ENCODE data around the gene LHFPL6.
"Not testable (repeated sequence)": the region's sequence is repeated elsewhere in the genome, so short reads cannot be mapped to it uniquely, and the experiment has no call there.

The LHFPL6 gene

GRCh38 chr13:39345982-39346381, 257.0 kb downstream of the LHFPL6 start:
- no peaks in the 10 kb centered on the region for H3K9me3 ChIP-seq (ENCODE audit: insufficient read depth, low read length, severe bottlenecking)
- TF ChIP-seq CTCF (IDR thresholded peaks at IDR 0.05; ENCODE audit: borderline replicate concordance, extremely low read depth, low read length, poor library complexity, severe bottlenecking) (no peak), EZH2 (IDR thresholded peaks at IDR 0.05; ENCODE audit: borderline replicate concordance, low read depth, low read length, severe bottlenecking) (no peak)
- ATAC-seq (ENCODE audit: insufficient read depth, low read depth) (no peak), DNase-seq (no peak)
- no peaks in the 10 kb centered on the region for H3K36me3 ChIP-seq (ENCODE audit: insufficient read depth, low read length)
- H3K4me2 ChIP-seq (ENCODE audit: insufficient read depth, low read length), result no peak overlapping the region
- no peak overlapping the region for H3K27ac ChIP-seq (ENCODE audit: low read length)
- no peak overlapping the region for H3K4me3 ChIP-seq (ENCODE audit: low read depth in 1 of 2, low read length in 2 of 2)
- H2AFZ ChIP-seq (ENCODE audit: low read depth, low read length), result no peak overlapping the region
- no peaks in the 10 kb centered on the region for H4K20me1 ChIP-seq (ENCODE audit: insufficient read depth, low read length)
- H3K9ac ChIP-seq (ENCODE audit: low read depth, low read length), result no peak overlapping the region
- H3K4me1 ChIP-seq (ENCODE audit: insufficient read depth, low read length), result no peaks in the 10 kb centered on the region
- H3K27me3 ChIP-seq (ENCODE audit: insufficient read depth, low read length, poor library complexity), result no peaks in the 10 kb centered on the region
- H3K79me2 ChIP-seq (ENCODE audit: insufficient read depth, low read length), result no peaks in the 10 kb centered on the region

- TF ChIP-seq EZH2 (IDR thresholded peaks at IDR 0.05; ENCODE audit: borderline replicate concordance, low read depth, low read length, severe bottlenecking) (no peak), CTCF (IDR thresholded peaks at IDR 0.05; ENCODE audit: borderline replicate concordance, extremely low read depth, low read length, poor library complexity, severe bottlenecking) (no peak)
- ATAC-seq (ENCODE audit: insufficient read depth, low read depth) (no peak), DNase-seq (no peak)
- no peak overlapping the region for H3K9ac ChIP-seq (ENCODE audit: low read depth, low read length)
- no peaks in the 10 kb centered on the region for H4K20me1 ChIP-seq (ENCODE audit: insufficient read depth, low read length)
- H3K4me2 ChIP-seq (ENCODE audit: insufficient read depth, low read length), result no peak overlapping the region
- H3K4me3 ChIP-seq (ENCODE audit: low read depth in 1 of 2, low read length in 2 of 2), result no peak overlapping the region
- no peaks in the 10 kb centered on the region for H3K9me3 ChIP-seq (ENCODE audit: insufficient read depth, low read length, severe bottlenecking)
- H2AFZ ChIP-seq (ENCODE audit: low read depth, low read length), result no peak overlapping the region
- H3K27ac ChIP-seq (ENCODE audit: low read length), result no peak overlapping the region
- no peaks in the 10 kb centered on the region for H3K27me3 ChIP-seq (ENCODE audit: insufficient read depth, low read length, poor library complexity)
- no peaks in the 10 kb centered on the region for H3K79me2 ChIP-seq (ENCODE audit: insufficient read depth, low read length)
- no peaks in the 10 kb centered on the region for H3K4me1 ChIP-seq (ENCODE audit: insufficient read depth, low read length)
- H3K36me3 ChIP-seq (ENCODE audit: insufficient read depth, low read length), result no peaks in the 10 kb centered on the region
Observed at GRCh38 chr13:39341251-39341650, 261.7 kb downstream of the LHFPL6 start.

- not testable (repeated sequence) for DNase-seq; H3K27me3 ChIP-seq (ENCODE audit: insufficient read depth, low read length, poor library complexity); H3K4me1 ChIP-seq (ENCODE audit: insufficient read depth, low read length); H3K9ac ChIP-seq (ENCODE audit: low read depth, low read length); H4K20me1 ChIP-seq (ENCODE audit: insufficient read depth, low read length); H3K27ac ChIP-seq (ENCODE audit: low read length); H2AFZ ChIP-seq (ENCODE audit: low read depth, low read length); H3K36me3 ChIP-seq (ENCODE audit: insufficient read depth, low read length); H3K9me3 ChIP-seq (ENCODE audit: insufficient read depth, low read length, severe bottlenecking); H3K79me2 ChIP-seq (ENCODE audit: insufficient read depth, low read length); ATAC-seq (ENCODE audit: insufficient read depth, low read depth); H3K4me3 ChIP-seq (ENCODE audit: low read depth in 1 of 2, low read length in 2 of 2); H3K4me2 ChIP-seq (ENCODE audit: insufficient read depth, low read length)
Observed at GRCh38 chr13:39338114-39338513, 264.9 kb downstream of the LHFPL6 start.

GRCh38 chr13:39336937-39337336, 266.1 kb downstream of the LHFPL6 start:
- no peak overlapping the region for H2AFZ ChIP-seq (ENCODE audit: low read depth, low read length)
- H3K4me2 ChIP-seq (ENCODE audit: insufficient read depth, low read length), result no peak overlapping the region
- H3K27ac ChIP-seq (ENCODE audit: low read length), result no peak overlapping the region
- H4K20me1 ChIP-seq (ENCODE audit: insufficient read depth, low read length), result no peaks in the 10 kb centered on the region
- no peaks in the 10 kb centered on the region for H3K9me3 ChIP-seq (ENCODE audit: insufficient read depth, low read length, severe bottlenecking)
- H3K36me3 ChIP-seq (ENCODE audit: insufficient read depth, low read length), result no peaks in the 10 kb centered on the region
- no peaks in the 10 kb centered on the region for H3K27me3 ChIP-seq (ENCODE audit: insufficient read depth, low read length, poor library complexity)
- no peak overlapping the region for H3K9ac ChIP-seq (ENCODE audit: low read depth, low read length)
- no peak overlapping the region for H3K4me3 ChIP-seq (ENCODE audit: low read depth in 1 of 2, low read length in 2 of 2)
- H3K4me1 ChIP-seq (ENCODE audit: insufficient read depth, low read length), result no peaks in the 10 kb centered on the region
- ATAC-seq (ENCODE audit: insufficient read depth, low read depth), result no peak
- no peak for DNase-seq
- TF ChIP-seq CTCF (IDR thresholded peaks at IDR 0.05; ENCODE audit: borderline replicate concordance, extremely low read depth, low read length, poor library complexity, severe bottlenecking) (no peak), EZH2 (IDR thresholded peaks at IDR 0.05; ENCODE audit: borderline replicate concordance, low read depth, low read length, severe bottlenecking) (no peak)
- H3K79me2 ChIP-seq (ENCODE audit: insufficient read depth, low read length), result no peaks in the 10 kb centered on the region
